ENCODE data around the gene PFKL.
"Not testable (repeated sequence)": the region's sequence is repeated elsewhere in the genome, so short reads cannot be mapped to it uniquely, and the experiment has no call there.

Gene PFKL

DNA sequence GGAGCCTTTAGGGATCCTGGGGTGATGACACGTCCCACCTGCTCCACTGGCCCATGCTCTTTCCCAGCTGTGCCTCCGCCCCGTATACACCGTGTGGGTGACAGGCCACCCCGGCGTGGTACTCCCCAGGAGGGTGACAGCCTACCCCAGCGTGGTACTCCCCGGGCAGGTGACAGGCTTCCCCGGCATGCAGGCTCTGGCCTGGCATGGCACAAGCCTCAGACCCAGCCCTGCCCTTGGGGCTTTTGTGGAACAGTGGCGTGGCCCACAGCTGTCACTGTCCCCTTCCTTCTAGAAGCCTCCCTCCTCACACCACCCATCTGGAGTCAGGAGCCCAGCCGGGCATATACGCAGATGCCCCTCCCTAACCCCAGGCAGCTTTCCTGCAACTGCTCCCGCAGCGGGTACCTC lies 4.7 kb upstream of the PFKL start:
- DNase-seq (ENCODE audit: low spot score), result no peak

DNA sequence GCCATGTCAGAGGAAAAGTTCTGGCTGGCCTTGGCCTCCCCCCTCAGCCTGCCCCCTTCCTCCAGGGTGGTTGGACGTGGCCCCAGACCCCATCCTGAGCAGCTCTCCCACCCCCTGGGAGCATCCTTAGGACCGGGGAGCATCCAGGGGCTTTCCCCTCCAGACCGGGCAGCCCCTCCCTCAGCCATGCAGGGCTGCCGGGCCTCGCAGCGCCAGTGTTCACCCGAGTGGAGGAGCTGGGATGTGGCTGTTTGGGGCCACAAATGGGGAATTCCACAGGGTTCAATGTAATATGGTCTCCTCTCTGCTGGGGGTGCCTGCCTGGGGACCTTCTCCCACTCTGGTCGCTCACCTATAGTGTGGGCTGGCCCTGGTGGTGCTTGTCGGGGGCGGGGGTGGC lies 4.2 kb upstream of the PFKL start:
- DNase-seq (ENCODE audit: low spot score), result no peak

DNA sequence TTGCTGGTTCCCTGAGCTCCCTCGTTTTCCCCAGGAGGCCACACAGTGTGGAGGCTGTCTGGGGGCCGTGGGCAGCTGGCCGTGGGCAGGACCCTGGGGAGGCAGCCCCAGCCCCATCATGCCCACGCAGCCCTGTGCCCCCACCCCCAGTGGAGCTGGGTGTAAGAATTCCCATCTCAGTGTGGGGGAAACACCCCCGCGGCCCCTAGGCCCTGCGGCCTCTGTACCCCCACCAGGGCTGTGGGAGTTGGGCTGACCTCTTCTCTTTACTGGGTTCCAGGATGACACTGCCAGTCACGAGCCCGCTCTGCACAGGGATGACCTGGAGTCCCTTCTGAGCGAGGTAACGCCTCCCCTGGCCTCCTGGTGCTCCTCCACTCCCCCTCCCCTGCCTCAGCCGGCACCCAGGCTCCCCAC lies 3.7 kb upstream of the PFKL start:
- DNase-seq (ENCODE audit: low spot score), result no peak

DNA sequence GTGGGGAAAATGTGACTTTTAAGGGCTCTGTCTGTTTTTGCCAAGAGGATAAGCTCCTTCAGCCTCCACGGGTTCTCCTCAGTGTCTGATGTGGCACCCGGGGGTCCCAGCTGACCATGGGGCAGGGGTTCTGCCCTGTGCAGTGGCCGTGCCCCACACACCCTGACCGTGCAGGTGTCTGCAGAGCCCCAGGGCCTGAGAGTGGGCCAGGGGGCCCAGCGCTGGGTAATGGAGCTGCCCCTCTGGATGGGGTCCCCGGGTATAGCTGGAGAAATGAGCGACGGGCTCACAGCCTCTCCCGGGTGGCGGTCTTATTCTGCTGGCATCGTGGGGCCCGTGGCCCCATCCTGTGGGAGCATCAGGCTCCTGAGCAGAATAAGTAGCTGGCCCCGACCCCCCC lies 2.9 kb upstream of the PFKL start:
- DNase-seq (ENCODE audit: low spot score), result no peak

DNA sequence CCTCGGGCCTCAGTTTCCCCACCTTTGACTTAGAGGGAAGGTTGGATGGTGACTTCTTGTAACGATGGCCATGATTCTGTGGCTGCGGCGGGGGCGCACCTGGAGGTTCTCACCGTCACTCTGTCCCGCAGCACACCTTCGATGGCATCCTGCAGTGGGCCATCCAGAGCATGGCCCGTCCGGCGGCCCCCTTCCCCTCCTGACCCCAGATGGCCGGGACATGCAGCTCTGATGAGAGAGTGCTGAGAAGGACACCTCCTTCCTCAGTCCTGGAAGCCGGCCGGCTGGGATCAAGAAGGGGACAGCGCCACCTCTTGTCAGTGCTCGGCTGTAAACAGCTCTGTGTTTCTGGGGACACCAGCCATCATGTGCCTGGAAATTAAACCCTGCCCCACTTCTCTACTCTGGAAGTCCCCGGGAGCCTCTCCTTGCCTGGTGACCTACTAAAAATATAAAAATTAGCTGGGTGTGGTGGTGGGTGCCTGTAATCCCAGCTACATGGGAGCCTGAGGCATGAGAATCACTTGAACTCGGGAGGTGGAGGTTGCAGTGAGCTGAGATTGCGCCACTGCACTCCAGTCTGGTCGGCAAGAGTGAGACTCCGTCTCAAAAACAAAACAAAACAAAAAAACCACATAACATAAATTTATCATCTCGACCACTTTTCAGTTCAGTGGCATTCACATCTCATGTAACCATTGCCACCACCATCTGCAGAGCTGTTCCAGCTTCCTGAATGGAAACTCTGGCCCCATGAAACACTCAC lies 2.1 kb upstream of the PFKL start:
- DNase-seq (ENCODE audit: low spot score), result peak; percentile 75

DNA sequence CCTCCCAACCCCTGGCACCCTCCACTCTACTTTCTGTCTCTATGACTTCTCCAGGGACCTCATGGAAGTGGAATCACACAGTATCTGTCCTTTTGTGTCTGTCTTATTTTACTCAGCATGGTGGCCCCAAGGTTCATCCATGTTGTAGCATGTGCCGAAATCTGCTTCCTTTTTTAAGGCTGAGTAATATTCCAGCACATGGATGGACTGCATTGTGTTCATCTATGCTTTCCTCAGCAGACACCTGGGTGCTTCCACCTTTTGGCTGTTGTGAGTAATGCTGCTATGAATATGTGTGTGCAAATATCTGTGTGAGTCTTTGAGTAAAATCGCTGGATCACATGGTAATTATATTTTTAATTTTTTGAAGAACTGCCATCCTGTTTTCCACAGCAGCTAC lies 1.6 kb upstream of the PFKL start:
- DNase-seq (ENCODE audit: low spot score), result peak; percentile 16

DNA sequence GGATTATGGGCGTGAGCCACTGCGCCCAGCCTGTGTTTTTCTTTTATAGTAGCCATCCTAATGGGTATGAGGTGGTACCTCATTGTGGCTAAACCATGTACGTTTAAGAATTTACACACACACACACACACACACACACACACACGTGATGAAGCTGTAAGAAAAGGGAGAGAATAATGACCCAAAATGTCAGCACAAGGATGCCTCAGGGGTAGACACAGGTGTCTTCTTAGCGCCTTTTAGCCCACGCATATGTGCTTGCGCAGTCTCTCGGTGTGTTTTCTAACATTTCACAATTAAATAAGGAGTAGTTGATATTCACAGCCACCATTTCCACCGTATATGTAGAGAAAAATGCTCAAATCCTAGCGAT lies 782 bp upstream of the PFKL start:
- DNase-seq (ENCODE audit: low spot score), result peak; percentile 10

DNA sequence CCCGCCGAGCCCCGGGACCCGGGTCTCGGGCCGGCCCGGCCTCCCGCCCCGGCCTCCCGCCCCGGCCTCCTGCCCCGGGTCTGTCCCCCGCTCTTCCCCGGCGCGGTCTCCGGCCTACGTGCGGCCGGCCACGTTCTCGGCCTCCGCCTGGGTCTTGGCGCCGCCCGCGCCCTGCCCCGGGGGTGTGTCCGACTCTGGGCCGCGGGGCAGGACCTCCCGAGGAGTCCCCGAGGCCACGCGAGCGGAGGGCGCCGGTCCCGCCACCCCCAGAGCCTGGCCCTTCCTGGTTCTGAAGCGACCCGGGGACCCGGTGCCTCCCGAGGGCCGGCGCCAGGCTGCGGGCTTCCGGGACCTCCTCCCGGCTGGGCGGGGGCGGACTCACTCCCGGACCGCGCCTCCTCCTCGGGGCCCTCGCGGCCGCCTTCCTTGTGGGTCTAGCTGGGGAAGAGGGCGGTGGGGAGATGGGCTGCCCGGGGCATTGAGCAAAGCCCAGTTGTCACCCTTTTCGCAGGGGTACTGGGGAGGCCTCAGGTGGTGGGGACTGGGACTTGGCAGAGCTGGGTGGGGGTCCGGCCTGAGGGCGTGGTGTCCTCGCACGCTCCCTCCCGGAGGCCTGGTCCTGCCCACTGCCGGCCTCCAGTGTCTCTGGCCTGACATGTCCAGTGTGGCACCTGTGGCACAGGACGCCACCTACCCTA lies 558 bp downstream of the PFKL start:
- peak; percentile 64 for DNase-seq (ENCODE audit: low spot score)

DNA sequence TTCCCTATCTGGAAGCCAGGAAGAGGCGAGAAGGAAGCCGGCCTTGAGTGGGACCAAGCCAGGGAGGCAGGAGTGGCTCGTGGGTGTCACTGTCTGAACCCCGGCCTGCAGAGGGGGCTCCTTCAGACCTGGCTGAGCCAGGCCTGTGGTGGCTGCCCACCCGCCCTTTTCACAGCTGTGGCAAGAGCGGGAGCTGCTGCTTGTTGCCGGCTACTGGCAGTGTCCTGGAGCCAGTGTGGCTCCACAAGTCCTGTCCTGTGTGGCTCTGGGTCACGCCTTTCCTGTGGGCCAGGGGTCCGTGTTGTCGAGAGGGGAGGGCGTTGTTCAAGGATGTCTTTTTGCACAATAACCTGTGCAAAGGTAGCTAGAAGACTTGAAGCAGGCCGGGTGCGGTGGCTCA lies 1.3 kb downstream of the PFKL start:
- no peak for DNase-seq (ENCODE audit: low spot score)

DNA sequence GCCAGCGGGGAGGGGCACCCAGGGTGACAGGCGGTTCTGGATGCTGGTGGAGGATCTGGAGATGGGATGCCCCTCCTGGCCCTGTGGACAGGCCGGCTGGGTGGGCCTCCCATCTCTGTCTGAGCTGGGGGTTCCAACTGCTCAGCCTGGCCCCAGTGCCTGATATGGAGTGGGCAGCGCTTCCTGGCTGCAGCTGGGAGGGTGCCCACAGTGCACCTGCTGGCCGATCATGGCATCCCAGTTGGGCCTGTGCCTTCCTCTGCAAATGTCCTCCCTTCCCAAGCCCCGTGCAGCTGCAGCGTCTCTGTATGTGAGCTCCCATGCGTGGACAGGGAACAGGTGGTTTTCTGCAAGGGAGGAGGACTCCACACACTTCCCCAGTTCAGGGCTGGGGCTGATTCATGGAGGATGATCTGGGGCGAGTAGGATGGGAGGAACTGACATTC lies 2.1 kb downstream of the PFKL start:
- no peak for DNase-seq (ENCODE audit: low spot score)

DNA sequence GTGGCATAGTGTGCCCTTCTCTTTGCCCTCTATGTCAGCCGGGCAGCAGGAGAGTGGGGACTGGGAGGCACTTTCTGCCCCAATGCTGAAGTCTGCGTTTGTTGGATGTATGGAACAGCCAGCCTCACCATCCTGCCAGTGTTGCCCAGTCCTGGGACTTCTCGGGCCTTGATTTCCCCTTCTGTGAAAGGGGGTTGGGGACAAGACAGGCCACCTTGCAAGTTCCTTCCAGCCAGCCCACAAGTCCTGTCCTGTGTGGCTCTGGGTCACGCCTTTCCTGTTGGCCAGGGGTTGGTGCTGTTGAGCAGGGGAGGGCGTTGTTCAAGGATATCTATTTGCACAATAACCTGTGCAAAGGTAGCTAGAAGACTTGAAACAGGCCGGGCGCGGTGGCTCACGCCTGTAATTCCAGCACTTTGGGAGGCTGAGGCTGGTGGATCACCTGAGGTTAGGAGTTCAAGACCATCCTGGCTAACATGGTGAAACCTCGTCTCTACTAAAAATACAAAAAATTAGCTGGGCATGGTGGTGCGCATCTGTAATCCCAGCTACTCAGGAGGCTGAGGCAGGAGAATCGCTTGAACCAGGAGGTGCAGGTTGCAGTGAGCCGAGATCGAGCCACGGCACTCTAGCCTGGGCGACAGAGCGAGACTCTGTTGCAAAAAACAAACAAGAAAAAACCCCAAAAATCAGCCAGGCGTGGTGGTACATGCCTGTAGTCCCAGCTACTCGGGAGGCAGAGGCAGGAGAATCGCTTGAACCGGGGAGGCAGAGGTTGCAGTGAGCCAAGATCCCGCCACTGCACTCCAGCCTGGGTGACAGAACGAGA lies 2.9 kb downstream of the PFKL start:
- DNase-seq (ENCODE audit: low spot score), result not testable (repeated sequence)

DNA sequence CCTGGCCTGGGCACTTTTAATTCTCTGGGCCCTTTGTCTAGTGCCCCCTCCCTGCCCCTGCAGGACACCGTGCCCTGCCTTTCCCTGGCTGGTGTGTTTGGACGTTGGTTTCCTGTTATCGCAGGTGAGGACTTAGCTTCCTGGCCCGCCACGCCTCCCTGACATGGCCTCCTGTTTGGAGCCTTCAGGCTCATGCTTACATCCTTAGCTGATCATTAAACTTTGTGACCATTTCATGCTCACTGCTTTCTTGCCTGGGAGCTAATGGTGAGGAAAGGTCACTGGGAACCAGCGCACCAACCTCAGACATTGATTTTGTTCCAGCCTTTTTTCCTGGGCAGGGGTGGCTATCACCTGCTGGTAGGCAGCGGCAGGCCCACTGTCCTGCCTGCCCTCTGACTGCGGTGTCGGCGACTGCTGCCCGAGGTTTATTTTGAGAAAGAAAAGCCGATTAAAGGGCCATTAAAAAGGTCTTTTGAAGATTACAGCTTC lies 3.7 kb downstream of the PFKL start:
- DNase-seq (ENCODE audit: low spot score), result no peak

DNA sequence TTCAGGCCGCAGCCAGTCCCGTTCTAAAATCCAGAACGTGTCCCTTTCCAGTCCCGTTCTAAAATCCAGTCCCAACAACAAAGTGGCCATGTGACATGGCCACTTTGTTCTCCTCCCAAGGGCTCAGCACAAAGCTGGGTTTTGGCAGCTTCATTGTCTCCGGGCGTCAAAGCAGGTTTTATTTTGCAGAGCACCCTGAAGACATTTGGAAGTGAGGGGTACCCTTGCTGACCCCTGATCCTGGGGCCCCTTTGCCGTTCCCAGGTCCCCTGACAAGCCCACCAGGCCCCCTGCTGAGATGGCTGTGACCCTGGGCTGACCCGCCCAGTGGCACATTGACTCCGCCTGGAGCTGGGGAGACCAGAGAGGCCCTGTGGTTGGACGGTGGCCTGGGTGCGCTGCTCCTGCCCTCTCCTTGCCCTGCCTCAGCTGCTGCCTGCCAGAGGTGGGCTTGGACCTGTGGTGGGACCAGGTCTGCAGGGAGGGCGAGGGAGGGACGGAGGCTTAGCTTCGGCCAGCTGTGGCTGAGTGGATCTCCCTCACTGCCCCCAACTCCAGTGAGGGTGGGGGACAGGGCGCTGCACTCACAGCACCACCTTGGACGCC lies 4.3 kb downstream of the PFKL start:
- DNase-seq (ENCODE audit: low spot score), result no peak

DNA sequence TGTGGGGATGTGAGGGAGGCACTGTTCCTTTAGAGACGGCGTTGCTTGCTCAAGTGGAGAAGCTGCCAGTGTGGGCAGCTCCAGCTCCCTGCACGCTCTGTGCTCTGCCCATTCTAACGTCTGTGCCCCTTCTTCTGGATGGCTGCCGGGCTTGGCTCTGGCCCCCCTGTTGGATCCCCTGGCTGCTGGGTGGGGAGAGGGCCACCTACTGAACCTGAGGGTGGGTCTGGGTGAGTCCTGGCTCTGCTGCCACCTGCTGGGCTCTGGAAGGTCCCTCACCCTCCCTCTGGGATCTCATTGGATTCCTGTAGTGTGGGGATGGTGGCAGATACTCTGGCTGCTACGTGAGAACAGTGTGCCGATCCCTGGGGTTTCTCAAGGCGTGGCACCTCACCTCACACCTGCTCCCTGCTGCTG lies 5.0 kb downstream of the PFKL start:
- peak; percentile 34 for DNase-seq (ENCODE audit: low spot score)

DNA sequence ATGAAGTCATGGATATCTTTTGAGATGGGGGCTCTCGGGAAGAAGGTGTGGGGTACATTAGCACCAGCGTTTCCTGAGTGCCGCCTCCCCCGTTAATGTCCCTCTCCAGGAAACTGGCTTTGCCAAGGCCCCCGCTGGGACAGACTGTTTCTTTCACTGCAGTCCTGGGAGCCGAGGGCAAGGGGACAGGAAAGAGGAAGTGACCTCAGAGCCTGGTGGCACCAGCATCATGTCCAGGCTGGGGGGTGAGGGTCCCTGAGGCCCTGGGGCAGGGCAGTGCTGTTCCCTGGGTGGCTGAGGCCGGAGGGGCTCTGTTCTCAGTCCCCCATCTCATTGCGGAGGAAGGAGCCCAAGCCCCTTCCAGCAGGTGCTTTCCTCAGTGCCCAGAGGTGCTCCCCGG lies 5.8 kb downstream of the PFKL start:
- no peak for DNase-seq (ENCODE audit: low spot score)

DNA sequence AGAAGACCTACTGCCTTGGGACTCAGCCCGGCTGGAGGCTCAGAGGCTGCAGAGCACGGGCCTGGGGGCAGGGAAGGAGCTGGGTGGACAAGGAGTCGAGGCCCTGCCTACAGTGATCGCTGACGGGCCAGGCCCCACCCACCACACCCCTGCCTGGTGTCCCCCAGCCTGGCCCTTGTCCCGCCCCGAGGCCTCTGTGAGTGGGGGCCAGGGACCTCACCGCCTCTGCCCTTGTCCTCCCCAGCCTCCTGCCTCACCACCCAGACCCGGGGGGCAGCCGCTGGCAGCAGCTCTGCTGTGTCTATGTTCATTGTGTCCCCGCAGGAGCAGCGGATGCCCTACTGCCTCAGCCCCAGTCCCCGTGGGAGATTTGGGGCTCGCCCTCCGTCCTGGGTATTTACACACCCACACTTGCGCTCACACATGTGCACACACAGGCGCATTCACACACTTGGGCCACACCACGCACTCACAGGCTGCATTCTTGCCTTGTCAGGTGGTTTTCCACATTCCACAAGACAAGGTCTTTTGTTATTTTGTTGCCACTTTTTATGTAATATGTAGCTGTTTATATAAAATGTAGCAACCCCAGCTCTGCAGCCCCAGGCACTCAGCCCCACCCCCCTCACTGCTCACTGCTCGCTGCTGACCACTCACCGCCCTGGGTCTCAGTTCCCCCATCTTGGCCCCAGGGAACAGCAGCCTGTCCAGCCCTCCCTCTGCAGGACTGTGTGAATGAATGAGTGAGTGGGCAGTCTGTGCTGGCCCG lies 7.3 kb downstream of the PFKL start:
- DNase-seq (ENCODE audit: low spot score), result no peak

DNA sequence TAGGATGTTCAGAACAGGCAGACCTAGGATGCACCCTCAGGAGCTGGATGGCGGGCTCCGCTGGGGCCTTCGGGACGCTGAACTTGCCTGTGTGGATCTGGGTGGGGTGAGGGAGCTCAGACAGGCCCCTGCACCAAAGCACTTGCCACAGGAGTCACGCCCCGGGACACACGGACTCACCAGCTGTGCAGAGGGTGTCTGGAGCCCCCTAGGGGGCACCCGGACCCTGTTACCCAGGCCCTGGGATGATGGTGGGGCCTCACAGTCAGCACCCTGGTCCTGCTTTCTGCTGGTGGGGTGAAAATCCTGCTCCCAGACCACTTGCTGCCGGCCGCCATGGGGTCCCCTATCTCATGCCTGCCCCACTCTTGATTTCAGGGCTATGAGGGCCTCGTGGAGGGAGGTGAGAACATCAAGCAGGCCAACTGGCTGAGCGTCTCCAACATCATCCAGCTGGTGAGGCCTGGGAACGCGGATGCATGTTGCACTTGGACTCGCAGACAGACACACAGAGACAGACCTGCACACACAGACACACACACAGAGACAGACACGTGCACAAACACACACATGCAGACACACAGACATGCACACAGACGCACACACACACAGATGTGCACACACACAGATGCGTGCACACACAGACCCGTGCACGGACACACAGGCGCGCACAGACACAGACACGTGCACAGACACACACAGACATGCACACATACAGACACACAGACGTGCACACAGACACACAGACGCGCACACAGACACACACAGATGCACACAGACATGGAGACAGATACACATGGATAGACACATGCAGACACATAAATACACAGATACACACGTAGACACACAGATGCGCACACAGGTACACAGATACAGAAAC lies 11.0 kb downstream of the PFKL start:
- no peak for DNase-seq (ENCODE audit: low spot score)

DNA sequence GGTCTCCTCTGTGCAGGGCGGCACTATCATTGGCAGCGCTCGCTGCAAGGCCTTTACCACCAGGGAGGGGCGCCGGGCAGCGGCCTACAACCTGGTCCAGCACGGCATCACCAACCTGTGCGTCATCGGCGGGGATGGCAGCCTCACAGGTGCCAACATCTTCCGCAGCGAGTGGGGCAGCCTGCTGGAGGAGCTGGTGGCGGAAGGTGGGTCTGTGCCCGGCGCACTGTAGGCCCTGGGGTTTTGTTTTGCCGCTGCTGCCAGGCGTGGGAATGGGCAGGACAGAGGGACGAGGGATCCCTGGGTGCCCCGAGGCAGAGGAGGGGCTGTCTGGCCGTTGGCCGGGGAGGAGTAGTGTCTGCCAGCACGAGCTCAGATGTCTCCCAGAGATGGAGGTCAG lies 12.2 kb downstream of the PFKL start:
- no peak for DNase-seq (ENCODE audit: low spot score)

DNA sequence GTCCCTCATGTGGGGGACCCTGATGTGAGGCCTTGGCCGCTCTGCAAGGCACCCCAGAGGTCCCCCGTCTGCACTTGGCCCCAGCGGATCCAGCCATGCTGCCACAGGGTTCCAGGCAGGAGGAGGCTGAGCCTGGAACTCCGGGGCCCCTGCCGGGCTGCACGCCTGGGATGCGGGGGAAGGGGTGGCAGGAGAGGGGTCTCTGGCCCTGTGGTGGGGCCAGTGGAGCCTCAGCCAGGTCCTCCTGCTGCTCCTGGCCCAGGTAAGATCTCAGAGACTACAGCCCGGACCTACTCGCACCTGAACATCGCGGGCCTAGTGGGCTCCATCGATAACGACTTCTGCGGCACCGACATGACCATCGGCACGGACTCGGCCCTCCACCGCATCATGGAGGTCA lies 12.9 kb downstream of the PFKL start:
- DNase-seq (ENCODE audit: low spot score), result no peak

DNA sequence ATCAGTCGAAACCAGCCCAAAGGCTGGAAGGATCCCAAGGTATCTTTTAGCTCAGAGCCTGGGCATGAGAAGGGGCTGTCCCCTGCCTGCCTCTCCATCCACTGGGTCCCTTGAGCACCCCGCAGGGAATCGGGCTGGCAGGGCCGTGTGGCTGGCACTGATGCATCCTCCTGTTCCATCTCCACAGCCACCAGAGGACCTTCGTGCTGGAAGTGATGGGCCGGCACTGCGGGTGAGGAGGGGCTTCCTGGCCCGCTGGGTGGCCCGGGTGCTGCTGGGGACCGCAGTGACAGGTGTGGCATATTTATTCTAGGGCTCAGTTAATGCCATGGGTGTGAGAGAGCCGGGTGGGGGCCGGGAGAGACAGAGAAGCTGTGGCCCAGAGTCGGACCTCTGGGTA lies 13.6 kb downstream of the PFKL start:
- DNase-seq (ENCODE audit: low spot score), result no peak

DNA sequence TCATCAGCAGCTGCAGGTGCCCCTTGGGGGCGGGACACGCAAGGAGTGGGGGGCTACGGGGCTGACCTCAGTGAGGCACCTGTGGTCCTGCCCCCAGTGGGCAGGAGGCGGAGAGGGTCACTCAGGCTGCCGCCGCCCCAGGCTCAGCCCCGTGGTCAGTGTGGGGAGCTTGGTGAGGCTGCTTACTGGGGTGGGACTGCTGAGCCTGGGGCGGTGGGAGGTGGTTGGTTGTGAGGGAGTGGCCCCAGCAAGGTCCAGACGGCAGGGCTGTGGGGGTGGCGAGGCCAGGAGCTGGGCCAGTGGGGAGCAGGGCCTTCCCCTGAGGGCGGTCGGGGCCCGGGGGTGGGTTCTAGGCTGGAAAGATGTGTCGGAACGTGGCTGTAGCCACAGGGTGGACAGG lies 14.3 kb downstream of the PFKL start:
- no peak for DNase-seq (ENCODE audit: low spot score)
